Measurements from ENCODE around the gene CSTB. TPM values are rescaled to one million over a fixed set of nuclear protein-coding genes. Genes with fewer than 3 reads are reported as not detected.

Gene CSTB
- total RNA-seq, 1 donor from 2014 or later: 16.0 TPM

- DNase-seq (no peak), ATAC-seq (ENCODE audit: low read depth) (no peak)
- Mint-ChIP-seq H3K4me1 (peaks cover 26% of the 10 kb centered on the region), H3K4me3 (no peak overlapping the region), H3K27ac (no peak overlapping the region), H3K27me3 (peaks cover 5% of the 10 kb centered on the region), H3K36me3 (ENCODE audit: low read depth) (peaks cover 23% of the 10 kb centered on the region), H3K9me3 (no peaks in the 10 kb centered on the region)
- TF ChIP-seq CTCF (IDR thresholded peaks at IDR 0.05): no peak
- ChIA-PET POLR2A (interaction anchor here (0.7 kb wide), 2 partner anchors 7 to 53 kb away, joined by 3 read pairs; no protein-coding TSS in a partner anchor), CTCF (no interaction called here)
- intact Hi-C loops (cut with micrococcal nuclease): no loop called here
Measured at GRCh38 chr21:43771199-43771675, 4.9 kb downstream of the CSTB start.

DNA sequence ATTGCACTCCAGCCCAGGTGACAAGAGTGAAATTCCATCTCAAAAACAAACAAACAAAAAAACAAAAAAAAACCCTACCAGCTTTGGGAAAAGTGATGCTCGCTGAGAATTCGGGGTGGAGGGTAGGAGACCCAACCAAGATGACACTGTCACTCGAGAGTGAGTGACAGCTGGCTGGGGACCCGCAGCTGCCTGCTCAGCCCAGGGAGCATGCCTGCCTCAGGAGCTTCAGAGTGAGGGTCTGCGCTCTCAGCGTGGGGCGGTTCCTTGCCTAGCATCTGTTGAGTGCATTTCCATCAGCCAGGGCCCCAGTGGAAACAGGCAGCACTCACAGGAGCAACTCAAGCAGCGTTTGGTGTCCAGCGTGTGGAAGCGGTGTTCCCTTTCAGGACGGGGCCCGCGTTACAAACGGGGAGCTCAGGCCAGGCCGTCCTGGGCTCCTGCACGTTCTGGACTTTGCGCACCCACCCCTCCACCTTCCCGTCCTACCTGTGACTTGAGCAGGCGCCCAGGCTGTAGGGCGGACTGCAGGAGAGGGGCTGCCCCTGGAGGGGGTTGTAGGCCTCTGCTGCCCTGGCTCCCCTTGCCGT lies 5.9 kb downstream of the CSTB start:
- ChIA-PET POLR2A (no interaction called here), CTCF (no interaction called here)
- Mint-ChIP-seq H3K9me3 (no peaks in the 10 kb centered on the region), H3K4me3 (no peak overlapping the region), H3K36me3 (ENCODE audit: low read depth) (peaks cover 23% of the 10 kb centered on the region), H3K4me1 (peaks cover 21% of the 10 kb centered on the region), H3K27me3 (peaks cover 5% of the 10 kb centered on the region), H3K27ac (no peak overlapping the region)
- ATAC-seq (ENCODE audit: low read depth) (no peak), DNase-seq (no peak)
- intact Hi-C loops (cut with micrococcal nuclease): no loop called here
- TF ChIP-seq CTCF (IDR thresholded peaks at IDR 0.05): no peak

GRCh38 chr21:43769325-43769958 lies 6.7 kb downstream of the CSTB start:
- TF ChIP-seq CTCF (IDR thresholded peaks at IDR 0.05): no peak
- ChIA-PET POLR2A (no interaction called here), CTCF (no interaction called here)
- peaks cover 16% of the 10 kb centered on the region for H3K4me1 Mint-ChIP-seq
- H3K27me3 Mint-ChIP-seq: peaks cover 5% of the 10 kb centered on the region
- ATAC-seq (ENCODE audit: low read depth): no peak
- no peaks in the 10 kb centered on the region for H3K9me3 Mint-ChIP-seq
- intact Hi-C loops (cut with micrococcal nuclease): no loop called here
- H3K27ac Mint-ChIP-seq: no peak overlapping the region
- H3K36me3 Mint-ChIP-seq (ENCODE audit: low read depth): peaks cover 20% of the 10 kb centered on the region
- no peak overlapping the region for H3K4me3 Mint-ChIP-seq
- DNase-seq: no peak

- peaks cover 10% of the 10 kb centered on the region for H3K4me1 Mint-ChIP-seq
- POLR2A ChIA-PET: interaction anchor here (0.6 kb wide), 1 partner anchor 64 kb away, joined by 3 read pairs; no protein-coding TSS in a partner anchor
- intact Hi-C loops (cut with micrococcal nuclease): no loop called here
- H3K27ac Mint-ChIP-seq: no peak overlapping the region
- no peak for TF ChIP-seq CTCF (IDR thresholded peaks at IDR 0.05)
- H3K36me3 Mint-ChIP-seq (ENCODE audit: low read depth): peaks cover 14% of the 10 kb centered on the region
- DNase-seq (no peak), ATAC-seq (ENCODE audit: low read depth) (no peak)
- H3K27me3 Mint-ChIP-seq: peaks cover 5% of the 10 kb centered on the region
- CTCF ChIA-PET: no interaction called here
- no peak overlapping the region for H3K4me3 Mint-ChIP-seq
- no peaks in the 10 kb centered on the region for H3K9me3 Mint-ChIP-seq
Measured at GRCh38 chr21:43768868-43769167, 7.3 kb downstream of the CSTB start.

DNA sequence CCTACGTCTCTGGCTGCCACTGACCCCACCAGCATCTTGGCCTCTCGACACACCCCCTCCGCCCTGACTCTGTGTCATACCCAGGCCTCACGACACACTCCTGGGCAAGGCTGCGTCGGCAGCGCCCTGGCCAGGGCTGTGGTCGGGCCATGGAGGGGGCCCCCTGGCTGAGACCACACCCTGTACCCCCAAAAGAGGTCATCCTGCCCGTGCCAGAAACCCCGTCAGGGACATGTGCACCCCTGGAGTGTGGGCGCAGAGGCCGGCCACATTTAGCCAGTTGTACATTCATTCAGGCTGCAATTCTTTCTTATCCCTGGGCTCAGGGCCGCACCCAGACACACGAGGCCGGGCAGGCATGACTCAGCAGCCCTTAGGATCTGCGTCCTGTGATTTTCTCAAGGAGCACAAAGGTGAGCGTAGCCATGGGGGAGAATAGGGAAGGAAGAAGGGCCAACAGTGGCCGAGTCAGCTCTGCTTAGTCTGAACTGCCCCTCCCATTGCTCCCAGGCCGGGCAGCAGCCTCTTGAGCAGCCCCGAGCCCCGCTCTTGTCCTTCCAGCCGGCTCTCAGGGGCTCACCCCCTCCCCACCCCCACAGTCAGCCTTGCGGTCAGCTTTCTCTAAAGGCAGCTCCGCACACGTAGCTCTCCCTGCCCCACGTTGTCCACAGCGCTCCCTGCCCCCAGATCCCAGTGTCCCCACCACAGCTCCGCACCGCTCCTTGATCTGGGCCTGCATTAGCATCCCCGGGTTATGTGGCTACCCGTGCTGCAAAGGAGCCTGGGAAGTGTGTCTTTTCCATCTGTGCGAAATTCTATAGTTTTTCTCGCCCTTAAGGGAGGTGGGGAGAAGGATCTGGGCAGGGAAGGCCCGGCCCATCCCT lies 7.9 kb downstream of the CSTB start:
- no peak for DNase-seq
- Mint-ChIP-seq H3K36me3 (ENCODE audit: low read depth) (peaks cover 11% of the 10 kb centered on the region), H3K27ac (no peak overlapping the region), H3K9me3 (no peaks in the 10 kb centered on the region), H3K4me3 (no peak overlapping the region), H3K27me3 (peaks cover 5% of the 10 kb centered on the region), H3K4me1 (peaks cover 10% of the 10 kb centered on the region)
- ChIA-PET POLR2A (interaction anchor here (0.6 kb wide), 1 partner anchor 64 kb away, joined by 3 read pairs; no protein-coding TSS in a partner anchor), CTCF (no interaction called here)
- intact Hi-C loops (cut with micrococcal nuclease): no loop called here
- no peak for TF ChIP-seq CTCF (IDR thresholded peaks at IDR 0.05)
- no peak for ATAC-seq (ENCODE audit: low read depth)
